HG02852 (cell line): ENCODE results near the gene FIBIN.
"Not testable (repeated sequence)": the region's sequence is repeated elsewhere in the genome, so short reads cannot be mapped to it uniquely, and the experiment has no call there.

ENCODE experiments used
- ATAC-seq: cut with Tn5 transposase; IDR thresholded peaks from one replicate; pipeline ENCODE4 v1.9.1; 2021; ENCODE audit warnings: mild to moderate bottlenecking, moderate library complexity; ENCODE audit not compliant: unreplicated experiment

FIBIN gene

DNA sequence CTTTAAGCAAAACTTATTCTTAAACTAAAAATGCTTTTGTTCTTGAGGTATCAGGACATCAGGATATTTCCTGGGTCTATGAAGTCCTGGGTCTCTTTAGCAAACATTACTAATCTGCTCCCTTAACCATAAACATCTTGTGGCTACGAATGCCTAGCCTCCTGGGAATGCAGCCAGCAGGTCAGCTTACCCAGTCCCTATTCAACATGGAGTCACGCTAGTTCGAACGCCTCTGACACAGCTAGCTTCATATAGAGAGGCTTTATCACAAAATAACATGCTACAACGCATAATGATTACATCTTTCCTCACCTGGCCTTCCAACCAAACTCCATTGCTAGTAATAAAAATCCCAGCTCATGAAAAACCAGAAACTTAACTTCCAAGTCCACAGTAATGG lies 17.5 kb upstream of the FIBIN start:
- no peak for ATAC-seq

DNA sequence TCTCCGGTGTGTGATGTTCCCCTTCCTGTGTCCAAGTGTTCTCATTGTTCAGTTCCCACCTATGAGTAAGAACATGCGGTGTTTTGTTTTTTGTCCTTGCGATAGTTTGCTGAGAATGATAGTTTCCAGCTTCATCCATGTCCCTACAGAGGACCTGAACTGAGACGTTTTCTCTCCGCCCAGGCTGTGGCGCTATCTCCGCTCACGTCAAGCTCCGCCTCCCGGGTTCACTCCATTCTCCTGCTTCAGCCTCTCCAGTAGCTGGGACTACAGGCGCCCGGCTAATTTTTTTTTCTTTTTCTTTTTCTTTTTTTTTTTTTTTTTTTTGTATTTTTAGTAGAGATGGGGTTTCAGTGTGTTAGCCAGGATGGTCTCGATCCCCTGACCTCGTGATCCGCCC lies 16.7 kb upstream of the FIBIN start:
- not testable (repeated sequence) for ATAC-seq

DNA sequence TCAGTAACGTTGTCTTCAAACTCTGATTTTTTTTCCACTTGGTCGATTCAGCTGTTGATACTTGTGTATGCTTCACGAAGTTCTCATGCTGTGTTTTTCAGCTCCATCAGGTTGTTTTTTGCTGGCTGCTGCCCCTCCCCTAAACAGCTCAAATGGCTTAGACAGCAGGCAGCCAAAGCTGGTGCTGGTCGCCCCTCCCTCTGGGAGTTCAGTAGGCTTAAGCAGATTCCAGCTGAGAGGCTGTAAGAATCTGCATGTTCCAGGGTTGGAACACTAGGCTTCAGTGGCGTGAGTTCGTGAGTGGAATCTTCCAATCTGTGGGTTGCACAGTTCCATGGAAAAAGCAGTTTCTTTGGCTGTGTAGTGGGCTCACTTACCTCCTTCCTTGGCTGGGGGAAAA lies 10.3 kb upstream of the FIBIN start:
- ATAC-seq = no peak

DNA sequence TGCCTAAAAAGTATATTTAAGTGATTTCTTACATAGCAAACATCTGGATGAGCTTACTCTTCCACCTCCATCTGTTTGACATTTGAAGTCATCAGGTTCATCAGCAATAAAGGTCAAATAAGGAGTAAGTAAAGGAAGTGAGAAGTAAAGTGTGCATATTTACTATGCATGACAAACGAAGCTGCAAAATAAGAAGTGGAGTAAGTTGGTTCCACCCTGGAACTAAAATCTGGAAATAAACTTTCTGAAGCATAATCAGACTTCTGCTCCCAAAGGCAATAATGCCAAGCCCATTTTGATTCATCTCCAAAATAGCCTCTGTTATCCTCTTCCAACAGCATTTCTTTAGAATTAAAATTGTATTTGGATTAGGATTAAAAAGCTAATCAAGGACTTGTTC lies 8.4 kb upstream of the FIBIN start:
- ATAC-seq = no peak

DNA sequence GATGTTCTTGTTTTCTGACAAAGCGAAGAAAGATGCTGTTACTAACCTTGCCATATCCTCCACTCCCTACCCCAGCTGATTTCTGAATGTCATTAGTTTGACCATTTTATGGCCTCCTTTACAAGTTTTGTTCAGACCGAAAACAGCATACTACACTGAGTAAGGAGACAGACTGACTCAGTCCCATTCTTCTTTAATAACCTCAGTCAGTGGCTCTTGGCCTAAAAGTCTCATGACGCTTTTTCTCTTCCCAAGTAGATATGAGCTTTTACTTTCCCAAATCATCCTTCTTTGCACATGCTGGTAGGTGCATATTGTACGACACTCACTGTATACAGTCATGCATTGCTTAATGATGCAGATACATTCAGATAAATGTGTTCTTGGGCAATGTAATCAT lies 8.0 kb upstream of the FIBIN start:
- no peak for ATAC-seq

DNA sequence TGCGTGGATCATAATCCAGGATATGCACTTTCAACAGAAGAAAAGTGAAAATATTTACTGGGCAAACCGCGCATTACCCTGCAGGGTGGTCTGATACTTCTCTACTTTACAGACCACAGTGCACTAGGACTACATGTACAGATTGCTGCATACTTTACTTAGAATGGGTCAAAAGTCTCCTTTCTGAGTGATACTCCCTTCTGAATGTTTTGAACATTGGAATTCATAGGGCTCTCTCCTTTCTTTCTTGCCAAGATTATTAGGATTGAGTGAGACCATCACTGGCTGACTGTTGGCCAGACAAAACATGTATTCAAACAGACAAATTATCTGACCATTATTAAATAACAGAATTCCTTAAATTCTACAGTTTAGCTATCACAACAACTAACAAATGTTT lies 6.6 kb upstream of the FIBIN start:
- ATAC-seq = no peak

DNA sequence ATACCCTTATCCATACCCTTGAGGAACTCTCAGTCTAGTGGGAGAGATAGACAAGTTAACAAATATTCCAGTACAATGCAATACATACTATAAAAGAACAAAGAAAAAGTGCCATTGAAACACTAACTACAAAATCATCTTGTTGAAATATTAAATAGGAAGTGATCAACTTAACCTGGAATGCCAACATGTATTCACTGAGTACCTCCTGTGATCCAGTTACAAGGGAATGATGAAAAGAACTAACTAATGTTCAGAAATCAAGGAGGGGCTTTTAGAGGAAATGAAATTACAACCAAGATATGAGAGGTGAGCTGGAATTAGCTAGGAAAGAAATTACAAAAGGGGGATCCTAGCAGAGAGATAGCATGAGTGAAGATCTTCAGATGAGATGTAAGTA lies 6.2 kb upstream of the FIBIN start:
- ATAC-seq = no peak

DNA sequence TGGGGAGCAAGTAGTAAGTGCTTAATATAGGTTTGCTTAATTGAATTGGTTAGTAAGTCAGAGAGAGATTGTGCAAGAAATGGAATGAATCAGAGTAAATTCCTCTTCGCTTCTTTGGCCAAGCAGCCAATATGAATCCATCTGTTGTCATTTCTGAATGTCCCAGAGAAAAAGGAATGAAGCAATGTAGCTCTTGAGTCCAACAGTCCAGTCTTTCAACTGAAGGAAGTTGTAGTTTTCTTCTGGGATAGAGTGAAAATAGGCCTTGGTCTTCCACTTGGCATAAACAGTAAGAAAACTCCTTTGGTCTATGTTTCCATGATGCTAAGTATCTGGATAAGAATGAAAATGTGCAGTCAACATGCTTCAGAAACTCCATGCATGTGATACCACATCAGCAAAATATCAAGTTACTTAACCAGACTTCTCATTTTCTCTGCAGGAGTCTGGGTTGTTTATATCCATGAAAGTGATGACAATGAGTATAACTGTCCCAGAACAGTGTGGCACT lies 1.8 kb upstream of the FIBIN start:
- no peak for ATAC-seq

DNA sequence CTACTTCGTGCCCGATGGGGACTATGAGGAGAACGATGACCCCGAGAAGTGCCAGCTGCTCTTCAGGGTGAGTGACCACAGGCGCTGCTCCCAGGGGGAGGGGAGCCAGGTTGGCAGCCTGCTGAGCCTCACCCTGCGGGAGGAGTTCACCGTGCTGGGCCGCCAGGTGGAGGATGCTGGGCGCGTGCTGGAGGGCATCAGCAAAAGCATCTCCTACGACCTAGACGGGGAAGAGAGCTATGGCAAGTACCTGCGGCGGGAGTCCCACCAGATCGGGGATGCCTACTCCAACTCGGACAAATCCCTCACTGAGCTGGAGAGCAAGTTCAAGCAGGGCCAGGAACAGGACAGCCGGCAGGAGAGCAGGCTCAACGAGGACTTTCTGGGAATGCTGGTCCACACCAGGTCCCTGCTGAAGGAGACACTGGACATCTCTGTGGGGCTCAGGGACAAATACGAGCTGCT lies 751 bp downstream of the FIBIN start:
- ATAC-seq = no peak

DNA sequence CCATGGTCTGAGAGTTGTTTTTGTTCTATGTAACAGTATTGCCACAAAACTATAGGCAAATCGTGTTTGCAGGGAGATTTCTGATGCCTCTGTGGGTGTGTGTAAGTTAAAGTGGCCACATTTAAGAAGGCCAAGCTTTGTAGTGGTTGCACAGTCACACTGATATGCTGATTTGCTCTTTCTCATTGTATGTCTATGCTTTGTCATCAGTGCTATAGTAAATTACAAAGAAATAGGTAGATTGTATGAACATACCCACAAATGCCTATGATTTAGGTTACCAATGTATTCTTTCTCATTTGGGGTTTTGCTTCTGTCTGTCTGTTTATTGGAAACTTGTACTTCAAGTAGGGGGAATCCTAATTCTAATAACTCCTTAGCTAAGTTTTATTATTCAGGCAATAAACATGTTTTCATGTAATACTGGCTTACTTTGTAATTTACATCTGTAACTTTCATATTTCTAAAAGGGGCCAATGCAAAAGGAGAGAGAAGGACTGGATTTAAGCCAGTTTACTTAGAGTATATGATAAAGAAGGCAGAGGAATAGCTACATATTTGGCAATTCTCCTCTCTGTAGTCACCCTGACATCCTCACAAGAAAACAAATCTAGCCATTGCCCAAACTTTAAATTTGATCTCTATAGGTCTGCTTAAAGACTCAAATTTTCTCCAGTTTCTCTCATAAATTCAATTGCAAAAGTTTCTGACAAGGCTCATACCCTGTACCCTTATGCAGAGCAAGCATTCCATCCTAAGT lies 2.0 kb downstream of the FIBIN start:
- ATAC-seq = no peak

DNA sequence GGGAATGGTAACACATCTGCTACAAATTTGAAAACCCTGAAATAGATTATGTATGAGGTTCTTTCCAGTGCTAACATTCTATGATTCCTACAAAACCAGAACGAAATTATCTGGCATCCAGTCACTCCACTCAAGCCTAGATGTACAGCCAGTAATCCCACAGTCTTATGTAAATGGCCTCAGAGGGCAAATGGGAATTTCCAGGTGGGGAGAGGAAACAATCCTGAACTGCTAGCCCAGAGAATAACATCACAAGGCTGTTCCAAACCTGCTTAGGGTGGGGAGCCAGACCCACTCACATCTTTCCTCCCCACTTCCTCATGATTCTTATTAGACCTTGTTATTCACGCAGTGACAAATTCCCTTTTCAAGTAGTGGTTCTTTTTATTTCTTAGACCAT lies 3.5 kb downstream of the FIBIN start:
- no peak for ATAC-seq

DNA sequence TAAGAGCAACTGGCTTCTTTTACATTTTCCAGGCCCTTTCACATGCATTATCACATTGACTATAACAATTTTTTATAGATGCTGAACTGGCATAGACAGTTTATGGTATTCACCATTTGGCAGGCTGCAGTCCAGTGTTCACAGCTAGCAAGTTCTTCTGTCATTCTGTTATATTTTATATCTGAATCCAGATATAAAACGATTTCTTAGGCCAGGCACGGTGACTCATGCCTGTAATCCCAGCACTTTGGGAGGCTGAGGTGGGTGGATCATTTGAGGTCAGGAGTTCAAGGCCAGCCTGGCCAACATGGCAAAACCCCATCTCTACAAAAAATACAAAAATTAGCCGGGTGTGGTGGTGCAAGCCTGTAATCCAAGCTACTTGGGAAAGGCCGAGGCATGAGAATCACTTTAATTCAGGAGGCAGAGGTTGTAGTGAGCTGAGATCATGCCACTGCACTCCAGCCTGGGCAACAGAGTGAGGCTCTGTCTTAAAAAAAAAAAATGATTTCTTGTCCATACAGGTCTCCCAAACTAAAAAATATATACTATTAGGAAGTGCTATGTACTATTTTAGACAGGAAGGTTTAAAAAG lies 7.3 kb downstream of the FIBIN start:
- not testable (repeated sequence) for ATAC-seq

DNA sequence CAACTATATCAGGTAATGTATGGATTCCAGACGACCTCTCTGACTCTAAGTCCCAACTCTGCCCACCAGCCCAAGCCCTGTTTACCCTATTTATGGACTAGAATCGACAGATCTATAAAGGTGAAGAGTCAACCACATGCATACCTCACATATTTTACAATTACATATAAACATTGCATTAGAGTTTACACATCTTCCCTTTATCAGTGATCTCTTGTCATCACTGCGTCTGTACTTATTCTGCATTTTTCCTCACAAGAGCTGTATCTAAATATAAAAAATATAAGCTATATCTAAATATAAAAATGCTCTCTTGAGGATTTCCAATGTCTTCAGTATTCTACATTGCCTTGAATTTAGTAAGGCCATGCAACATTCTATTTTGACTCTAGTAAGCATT lies 8.5 kb downstream of the FIBIN start:
- ATAC-seq = no peak

DNA sequence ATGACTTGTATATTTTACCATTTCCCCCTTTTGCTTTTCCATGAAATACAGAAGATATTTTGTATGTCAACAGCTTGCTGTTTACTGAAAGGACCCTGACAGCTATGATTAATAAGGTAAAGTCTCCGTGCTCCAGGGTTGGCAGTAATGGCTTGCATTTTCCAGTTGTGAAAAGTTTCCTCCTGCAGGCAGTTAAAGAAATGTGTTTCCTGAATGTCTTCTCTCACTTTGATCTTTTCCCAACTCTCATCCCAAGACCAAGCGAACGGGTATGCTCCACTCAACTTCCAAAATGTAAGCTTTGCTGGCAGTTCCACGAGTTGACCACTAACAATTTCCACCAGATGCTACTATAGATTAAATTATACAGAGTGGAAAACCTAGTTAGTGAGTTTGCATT lies 8.9 kb downstream of the FIBIN start:
- no peak for ATAC-seq

DNA sequence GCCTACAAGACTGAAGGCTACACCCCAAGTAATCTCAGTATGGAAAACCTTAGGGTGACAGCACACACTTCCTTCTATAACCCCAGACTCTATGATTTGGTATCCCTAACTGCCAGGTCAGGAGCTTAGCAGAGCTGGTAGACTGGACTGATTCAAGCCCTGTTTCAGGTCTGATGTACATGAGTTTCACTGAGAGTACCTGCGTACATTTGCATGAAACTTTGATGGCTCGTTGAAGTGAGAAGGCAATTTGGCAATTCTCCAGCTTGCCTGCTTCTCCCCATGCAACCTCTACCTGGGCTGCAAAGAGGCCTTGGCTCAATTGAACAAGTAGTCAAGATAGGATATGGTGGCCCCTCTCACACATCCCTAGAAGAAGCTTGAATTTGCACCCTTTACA lies 10.2 kb downstream of the FIBIN start:
- no peak for ATAC-seq

DNA sequence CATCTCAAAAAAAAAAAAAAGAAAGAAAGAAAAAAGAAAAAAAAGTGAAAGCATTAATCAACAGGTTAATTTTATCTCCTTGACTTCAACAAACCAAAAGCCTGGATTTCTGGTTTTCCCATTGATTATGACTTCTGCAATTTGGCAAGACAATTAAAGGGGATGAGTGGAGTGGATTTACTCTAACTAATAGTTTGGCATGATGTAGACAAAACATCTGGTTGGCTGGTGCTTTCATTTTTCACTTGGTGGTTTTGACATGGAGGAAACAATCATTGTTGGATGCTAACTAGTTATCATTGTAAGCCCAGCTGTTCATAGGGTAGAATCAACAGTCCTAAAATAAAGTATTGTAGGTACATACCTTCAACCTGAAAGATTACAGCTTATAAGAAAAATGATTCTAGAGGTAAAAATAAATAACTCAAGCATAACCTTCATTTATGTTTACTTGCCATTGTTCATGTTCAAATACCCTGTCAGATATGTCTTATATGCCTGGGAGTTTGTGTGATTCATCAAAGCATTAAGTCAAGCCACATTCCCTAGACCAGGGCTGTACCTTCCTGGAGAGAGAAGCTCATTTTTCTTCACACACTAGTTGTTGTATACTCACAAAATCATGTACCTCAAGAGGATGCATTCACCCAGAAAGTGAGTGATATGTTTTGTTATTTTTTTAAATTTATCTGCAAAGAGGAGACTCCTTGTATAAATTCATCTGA lies 15.1 kb downstream of the FIBIN start:
- ATAC-seq = no peak

DNA sequence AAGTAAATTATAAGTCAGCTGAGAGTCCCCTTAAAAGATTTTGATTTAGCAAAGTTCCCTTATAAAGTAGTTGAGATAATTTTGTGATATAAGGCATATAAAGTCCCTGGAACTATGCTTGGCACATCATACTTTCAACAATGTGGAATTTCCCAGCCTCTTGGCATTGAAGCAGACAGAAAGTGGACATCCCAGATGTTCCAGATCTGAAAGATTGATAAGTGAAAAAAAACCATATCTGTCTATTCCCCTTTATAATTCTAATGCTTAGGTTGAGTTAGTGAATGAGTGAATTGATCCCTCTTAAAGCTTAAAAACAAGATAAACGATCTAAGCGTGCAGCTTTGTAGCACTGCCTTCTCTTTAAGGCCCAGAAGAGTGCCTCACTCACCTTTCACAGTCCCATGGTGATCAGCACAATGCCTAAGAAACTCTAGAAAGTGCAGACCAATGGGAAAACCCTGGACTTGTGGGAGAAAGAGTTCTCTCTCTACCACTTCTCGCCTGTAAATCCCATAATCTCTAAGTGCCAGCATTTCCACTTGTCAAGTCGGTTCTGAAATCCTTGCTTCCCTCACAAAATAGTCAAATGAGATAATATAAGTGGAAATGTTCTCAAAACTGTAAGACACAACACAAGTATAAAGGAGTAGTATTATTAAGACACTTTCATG lies 17.8 kb downstream of the FIBIN start:
- no peak for ATAC-seq

DNA sequence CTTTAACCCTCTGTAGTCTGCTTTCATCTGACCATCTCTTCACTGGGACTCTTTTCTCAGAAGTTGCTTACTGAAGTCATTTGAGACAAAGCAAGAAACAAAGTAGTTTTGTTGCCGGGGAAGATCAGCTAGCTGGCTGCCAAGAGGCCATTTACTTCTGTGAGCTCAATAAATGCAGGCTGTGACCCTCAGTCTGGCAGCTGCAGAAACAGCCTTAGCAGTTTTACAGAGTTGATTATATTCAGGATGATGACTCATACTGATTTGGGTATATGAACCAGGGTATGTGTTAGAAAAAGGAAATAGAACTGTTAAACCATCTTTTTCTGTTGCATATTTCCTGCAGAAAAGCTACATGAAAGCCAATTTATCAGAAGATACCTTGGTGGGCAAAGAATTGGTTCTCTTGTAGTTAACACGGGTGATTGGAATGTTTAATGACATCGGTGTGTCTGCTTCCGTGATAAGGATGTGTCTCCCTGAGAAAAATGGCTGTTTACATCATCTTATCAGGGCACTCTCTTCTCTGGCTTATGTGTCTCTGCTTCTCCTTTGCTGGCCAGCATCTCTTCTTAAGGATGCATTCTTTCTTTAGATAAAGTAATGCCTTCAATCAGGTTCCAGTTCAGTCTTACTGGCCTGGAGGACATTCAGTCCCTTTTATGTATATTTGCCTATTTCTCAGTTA lies 18.5 kb downstream of the FIBIN start:
- no peak for ATAC-seq

DNA sequence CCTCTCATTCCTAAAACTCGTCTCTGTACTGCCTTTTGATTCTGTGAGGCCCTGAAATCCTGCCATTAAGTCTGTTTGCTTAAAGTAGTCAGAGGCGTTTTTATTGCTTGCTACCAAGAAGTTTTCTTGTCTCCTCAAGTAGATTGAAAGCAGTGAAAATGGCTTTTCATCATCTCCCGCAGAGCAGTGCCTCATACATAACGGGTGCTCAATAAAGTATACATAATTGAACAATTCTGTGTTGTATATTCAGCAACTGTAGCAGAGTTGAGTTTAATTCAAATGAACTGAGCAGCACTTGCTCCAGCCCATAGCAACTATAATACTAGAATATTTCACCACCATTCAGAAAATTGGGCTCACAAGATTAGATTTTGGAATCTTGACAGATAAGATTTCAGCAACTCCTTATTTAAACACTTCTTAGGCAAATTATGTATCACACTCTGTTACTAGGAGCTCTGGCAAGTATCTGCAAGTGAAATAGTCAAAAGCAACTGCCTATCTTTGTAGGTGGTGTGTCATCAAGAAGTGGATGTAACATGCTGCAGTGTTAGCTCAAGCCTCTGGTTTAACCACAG lies 20.0 kb downstream of the FIBIN start:
- no peak for ATAC-seq

DNA sequence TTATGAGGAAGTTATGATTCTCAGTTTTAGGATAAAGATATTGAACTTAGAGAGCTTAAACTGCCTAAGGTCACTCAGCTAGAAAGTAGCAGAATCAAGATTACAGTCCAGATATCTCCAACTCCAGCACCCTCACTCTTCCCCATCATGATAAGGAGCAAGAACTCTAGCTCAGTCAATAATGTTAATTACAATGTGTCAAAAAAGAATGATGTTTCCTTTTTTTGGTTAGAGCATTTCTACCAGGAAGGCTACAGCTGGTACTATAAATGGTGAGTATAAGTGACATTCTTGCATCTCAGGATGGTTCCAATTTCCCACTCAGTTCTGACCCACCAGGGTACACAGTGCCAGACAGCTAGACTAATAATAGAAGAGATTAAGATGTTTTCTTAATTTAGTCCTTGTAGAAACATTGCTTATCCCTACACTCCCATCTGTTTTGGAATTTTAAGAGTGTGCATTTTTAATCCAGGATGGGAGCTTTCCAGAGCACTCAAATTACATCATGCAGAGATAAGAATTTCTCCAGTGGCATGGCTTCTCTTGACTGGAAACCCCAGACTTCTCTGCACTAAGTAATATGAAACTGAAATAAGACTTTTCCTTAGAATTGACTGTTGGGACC lies 25.1 kb downstream of the FIBIN start:
- no peak for ATAC-seq
